Liver (tissue), 9 donors: ENCODE results near the gene SMR3A. TPM values are rescaled to one million over a fixed set of nuclear protein-coding genes. Genes with fewer than 3 reads are reported as not detected.

Experiments
- DNase-seq: peaks from one replicate; pipeline ENCODE4 v3.0.0-alpha.2; 2017; ENCODE audit warnings: low spot score
- H3K27ac ChIP-seq, 2 donors: one replicate each; pipeline ENCODE4 v1.7.0; 2013; ENCODE audit warnings: inconsistent platforms in 2 of 2, low read length in 2 of 2, control low read depth in 1 of 2, low read depth in 1 of 2, mild to moderate bottlenecking in 1 of 2
- H3K27me3 ChIP-seq, 4 donors: one replicate each; pipeline versions ENCODE4 v1.6.1 to v1.7.0; 2013; ENCODE audit warnings: low read length in 3 of 4, inconsistent platforms in 1 of 4, mild to moderate bottlenecking in 1 of 4, moderate library complexity in 1 of 4; ENCODE audit not compliant: control insufficient read depth in 4 of 4, insufficient read depth in 4 of 4
- H3K36me3 ChIP-seq, 4 donors: one replicate each; pipeline versions ENCODE4 v1.6.1 to v1.7.0; 2013; ENCODE audit warnings: low read length in 3 of 4, mild to moderate bottlenecking in 3 of 4, low read depth in 1 of 4, moderate library complexity in 1 of 4; ENCODE audit not compliant: control insufficient read depth in 4 of 4, insufficient read depth in 3 of 4
- H3K4me1 ChIP-seq, 4 donors: one replicate each; pipeline versions ENCODE4 v1.6.1 to v1.7.0; 2013; ENCODE audit warnings: low read length in 3 of 4, mild to moderate bottlenecking in 3 of 4, moderate library complexity in 1 of 4; ENCODE audit not compliant: control insufficient read depth in 4 of 4, insufficient read depth in 4 of 4
- H3K4me3 ChIP-seq, 3 donors: one replicate each; pipeline versions ENCODE4 v1.6.1 to v1.7.0; 2013; ENCODE audit warnings: low read length in 3 of 3, control low read depth in 1 of 3, low read depth in 1 of 3, mild to moderate bottlenecking in 1 of 3
- H3K9ac ChIP-seq, 2 donors: one replicate each; pipeline ENCODE4 v1.7.0; 2013; ENCODE audit warnings: low read length in 2 of 2, mild to moderate bottlenecking in 2 of 2, moderate library complexity in 2 of 2, control low read depth in 1 of 2, low read depth in 1 of 2
- H3K9me3 ChIP-seq, 4 donors: one replicate each; pipeline versions ENCODE4 v1.6.1 to v1.7.0; 2013; ENCODE audit warnings: low read length in 3 of 4; ENCODE audit not compliant: control insufficient read depth in 4 of 4
- ATF3 ChIP-seq: IDR thresholded peaks from 2 replicates; pipeline ENCODE4 v1.6.1; 2016; ENCODE audit warnings: antibody characterized with exemption
- CTCF ChIP-seq: fragments of 150-350 bp; IDR thresholded peaks from 2 replicates; pipeline ENCODE4 v1.5.1; 2017; ENCODE audit warnings: improper control_type of control experiment, low read depth, low read length; ENCODE audit not compliant: missing input control
- EGR1 ChIP-seq, 2 donors: IDR thresholded peaks; 2 replicates each; pipeline ENCODE4 v1.6.1; 2016 to 2018; ENCODE audit warnings: antibody characterized with exemption in 2 of 2, low read depth in 2 of 2
- FOXA1 ChIP-seq: IDR thresholded peaks from 2 replicates; pipeline ENCODE4 v1.6.1; 2016; ENCODE audit warnings: antibody characterized with exemption
- FOXA2 ChIP-seq: IDR thresholded peaks from 2 replicates; pipeline ENCODE4 v1.6.1; 2016; ENCODE audit warnings: antibody characterized with exemption
- GABPA ChIP-seq, 2 donors: IDR thresholded peaks in 1 of 2; conservative IDR thresholded peaks in 1 of 2; 2 replicates each; pipeline ENCODE4 v1.6.1; 2016; ENCODE audit warnings: antibody characterized with exemption in 2 of 2, mild to moderate bottlenecking in 1 of 2, moderate library complexity in 1 of 2
- HNF4A ChIP-seq, 2 donors: conservative IDR thresholded peaks; 2 replicates each; pipeline ENCODE4 v1.6.1; 2016; ENCODE audit warnings: antibody characterized with exemption in 2 of 2, mild to moderate bottlenecking in 2 of 2
- HNF4G ChIP-seq: IDR thresholded peaks from 2 replicates; pipeline ENCODE4 v1.6.1; 2016; ENCODE audit warnings: antibody characterized with exemption
- JUND ChIP-seq, 2 donors: IDR thresholded peaks; 2 replicates each; pipeline ENCODE4 v1.6.1; 2016; ENCODE audit warnings: antibody characterized with exemption in 2 of 2
- MAX ChIP-seq: IDR thresholded peaks from 2 replicates; pipeline ENCODE4 v1.6.1; 2016; ENCODE audit warnings: antibody characterized with exemption
- NR2F2 ChIP-seq: IDR thresholded peaks from 2 replicates; pipeline ENCODE4 v1.6.1; 2016; ENCODE audit warnings: antibody characterized with exemption
- RAD21 ChIP-seq, 2 donors: IDR thresholded peaks; 2 replicates each; pipeline ENCODE4 v1.6.1; 2016; ENCODE audit warnings: antibody characterized with exemption in 2 of 2, mild to moderate bottlenecking in 2 of 2
- REST ChIP-seq: IDR thresholded peaks from 2 replicates; pipeline ENCODE4 v1.6.1; 2016; ENCODE audit warnings: antibody characterized with exemption, mild to moderate bottlenecking
- RXRA ChIP-seq, 2 donors: IDR thresholded peaks; 2 replicates each; pipeline ENCODE4 v1.6.1; 2017 to 2018; ENCODE audit warnings: antibody characterized with exemption in 2 of 2, mild to moderate bottlenecking in 1 of 2
- SP1 ChIP-seq: IDR thresholded peaks from 2 replicates; pipeline ENCODE4 v1.6.1; 2018; ENCODE audit warnings: antibody characterized with exemption, mild to moderate bottlenecking
- TAF1 ChIP-seq: conservative IDR thresholded peaks from 2 replicates; pipeline ENCODE4 v1.6.1; 2016; ENCODE audit warnings: antibody characterized with exemption, mild to moderate bottlenecking
- ZBTB33 ChIP-seq: IDR thresholded peaks from 2 replicates; pipeline ENCODE4 v1.6.1; 2016; ENCODE audit warnings: antibody characterized with exemption
- WGBS: extraction: QIAGEN DNeasy Blood & Tissue Kit; methylation state at CpG from one replicate; pipeline ENCODE4 v1.1.7; 2013; 5-methylcytosine and 5-hydroxymethylcytosine counted together
- polyA plus RNA-seq, 2 donors: library from polyadenylated mRNA; stranded (reverse) in 1 of 2; unstranded in 1 of 2; fragments of 200-250 nt in 1 of 2; fragments of >200 nt in 1 of 2; fragmentation: Nextera tagmentation in 1 of 2; extraction: Ambion mirVana in 1 of 2; gene quantifications; one replicate each; pipeline versions ENCODE4 v1.2.1 to v1.2.3, GENCODE V29; 2013 to 2015
- total RNA-seq, 2 donors: library from RNA; depleted of rRNA; stranded (reverse); fragments of >200 nt; gene quantifications; one replicate each; pipeline ENCODE4 v1.2.3, GENCODE V29; 2014
- donor health status: healthy.
- donor health status: healthy.
- donor health status: healthy.
- donor health status: healthy.
- donor health status: healthy.

Gene SMR3A
- total and polyA plus RNA-seq, 4 donors, result not detected

GRCh38 chr4:70372760-70373159 is 12.2 kb downstream of the SMR3A start:
- Histone ChIP-seq H3K9me3 (no peaks in the 10 kb centered on the region), H3K4me1 (no peaks in the 10 kb centered on the region), H3K27ac (no peak overlapping the region), H3K27me3 (no peaks in the 10 kb centered on the region), H3K9ac (no peak overlapping the region), H3K4me3 (no peak overlapping the region), H3K36me3 (no peaks in the 10 kb centered on the region)
- no peak for DNase-seq
- WGBS, result 68% methylated on average over 3 of the region's 3 CpGs
- TF ChIP-seq SP1 (no peak), TAF1 (no peak), HNF4A (conservative IDR thresholded peaks at IDR 0.05) (no peak), GABPA (IDR thresholded peaks at IDR 0.05 in 1 of 2, conservative IDR thresholded peaks at IDR 0.05 in 1 of 2) (no peak), RAD21 (IDR thresholded peaks at IDR 0.05) (no peak), JUND (IDR thresholded peaks at IDR 0.05) (no peak), EGR1 (IDR thresholded peaks at IDR 0.05; ENCODE audit: low read depth in 2 of 2) (no peak), CTCF (no peak), MAX (no peak), RXRA (IDR thresholded peaks at IDR 0.05) (no peak), ATF3 (no peak), REST (no peak)

- TF ChIP-seq GABPA (IDR thresholded peaks at IDR 0.05 in 1 of 2, conservative IDR thresholded peaks at IDR 0.05 in 1 of 2) (no peak), RAD21 (IDR thresholded peaks at IDR 0.05) (no peak), RXRA (IDR thresholded peaks at IDR 0.05) (no peak), ATF3 (no peak), CTCF (no peak), FOXA1 (no peak), EGR1 (IDR thresholded peaks at IDR 0.05; ENCODE audit: low read depth in 2 of 2) (no peak), ZBTB33 (no peak), HNF4G (no peak), FOXA2 (no peak), NR2F2 (no peak), REST (no peak)
- H3K27me3 ChIP-seq, result no peaks in the 10 kb centered on the region
- WGBS, result 90% methylated on average over 3 of the region's 3 CpGs
- no peaks in the 10 kb centered on the region for H3K4me1 ChIP-seq
- H3K9me3 ChIP-seq, result no peaks in the 10 kb centered on the region
- H3K9ac ChIP-seq, result no peak overlapping the region
- no peak for DNase-seq
- H3K36me3 ChIP-seq, result no peaks in the 10 kb centered on the region
- no peak overlapping the region for H3K27ac ChIP-seq
- no peak overlapping the region for H3K4me3 ChIP-seq
Measured at GRCh38 chr4:70380578-70380977, 20.0 kb downstream of the SMR3A start.
